ENCODE results near the gene KIRREL1. TPM values are rescaled to one million over a fixed set of nuclear protein-coding genes. Genes with fewer than 3 reads are reported as not detected.

KIRREL1 gene
- total and polyA plus RNA-seq, 2 of the 13 experiments (the other 11 are each of a cell fraction or from before 2014, with no cell fraction given) = 0.02 to 0.03 TPM

DNA sequence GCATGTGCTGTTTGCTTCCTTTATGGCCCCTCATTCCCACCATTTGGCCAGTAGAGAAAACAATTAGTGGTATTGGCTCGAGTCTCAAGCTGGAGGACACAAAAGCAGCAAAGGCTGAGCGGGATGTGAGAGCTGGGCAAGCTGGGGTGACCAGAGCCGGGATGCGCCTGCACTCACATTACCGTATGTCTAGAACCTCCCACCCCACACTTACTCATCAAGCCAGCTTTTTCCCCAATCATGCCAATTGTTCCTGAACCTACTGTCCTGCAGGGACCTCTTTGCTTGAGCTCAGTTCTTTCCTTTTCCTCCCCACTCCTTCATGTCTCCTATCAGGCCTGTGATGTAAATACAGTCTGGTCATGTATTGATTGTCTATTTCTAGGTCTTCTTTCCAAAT is 45.9 kb downstream of the KIRREL1 start:
- BruUV-seq (replicated peaks) = no TSS peak
- ChIA-PET CTCF (ENCODE audit: low intra/inter-chr PET ratio, low total read pairs) (no interaction called here), POLR2A (no interaction called here)
- no peak for FAIRE-seq
- H3K79me2 ChIP-seq (ENCODE audit: insufficient read depth, low read length) = no peaks in the 10 kb centered on the region
- no peaks in the 10 kb centered on the region for H4K20me1 ChIP-seq (ENCODE audit: insufficient read depth, low read length)
- intact Hi-C loops (cut with micrococcal nuclease; ENCODE audit: unreplicated experiment) (no loop called here), in situ Hi-C loops (cut with HindIII; ENCODE audit: extremely low pct_ligation_motif_present, low pct_unique_long_range_greater_than_20kb) (no loop called here)
- H3K4me3 ChIP-seq (replicated peaks in 1 of 3; ENCODE audit: insufficient read depth in 1 of 3, low read depth in 2 of 3, low read length in 3 of 3) = no peak overlapping the region
- no peak for ATAC-seq
- no peaks in the 10 kb centered on the region for H3K9me3 ChIP-seq (ENCODE audit: low read length)
- no peak overlapping the region for H3K9ac ChIP-seq (ENCODE audit: insufficient read depth, low read depth, low read length)
- H3K27me3 ChIP-seq (ENCODE audit: control insufficient read depth in 1 of 2, insufficient read depth in 2 of 2, low read length in 2 of 2) = no peaks in the 10 kb centered on the region
- no peak overlapping the region for H3K4me2 ChIP-seq (ENCODE audit: low read depth, low read length)
- no peak overlapping the region for H2AFZ ChIP-seq (ENCODE audit: low read length)
- DNase-seq (ENCODE audit: low spot score) = no peak
- no peaks in the 10 kb centered on the region for H3K4me1 ChIP-seq (ENCODE audit: insufficient read depth, low read length)
- H3K27ac ChIP-seq (ENCODE audit: extremely low read length, insufficient read depth, low read length) = no peak overlapping the region
- whole genome bisulfite sequencing (ENCODE audit: low lambda C conversion rate) = 26% methylated on average over 5 of the region's 5 CpGs
- no peaks in the 10 kb centered on the region for H3K36me3 ChIP-seq (replicated peaks in 1 of 2; ENCODE audit: control insufficient read depth in 1 of 2, insufficient read depth in 2 of 2, low read length in 2 of 2)
- no peak for TF ChIP-seq ZNF33B (CRISPR knock-in tag; IDR thresholded peaks at IDR 0.05)
- TF ChIP-seq SOX13 (IDR thresholded peaks at IDR 0.05) = no peak
- no peak for TF ChIP-seq SOX13 (CRISPR knock-in tag; conservative IDR thresholded peaks at IDR 0.05 in 1 of 2, IDR thresholded peaks at IDR 0.05 in 1 of 2)
- no peak for TF ChIP-seq ZNF652 (CRISPR knock-in tag; IDR thresholded peaks at IDR 0.05; ENCODE audit: borderline replicate concordance, low read depth)
- no peak for TF ChIP-seq USF2 (IDR thresholded peaks at IDR 0.05; ENCODE audit: low read depth, low read length)
- TF ChIP-seq USF2 (CRISPR knock-in tag; IDR thresholded peaks at IDR 0.05; ENCODE audit: borderline replicate concordance) = no peak
- no peak for TF ChIP-seq ZNF792 (CRISPR knock-in tag; IDR thresholded peaks at IDR 0.05)
- no peak for TF ChIP-seq KDM4B (CRISPR knock-in tag; IDR thresholded peaks at IDR 0.05)
- no peak for TF ChIP-seq MED1 (CRISPR knock-in tag; IDR thresholded peaks at IDR 0.05)
- TF ChIP-seq MLXIP (CRISPR knock-in tag; IDR thresholded peaks at IDR 0.05; ENCODE audit: borderline replicate concordance) = no peak
- TF ChIP-seq KDM2A (CRISPR knock-in tag; IDR thresholded peaks at IDR 0.05; ENCODE audit: borderline replicate concordance, low read depth) = no peak
- TF ChIP-seq, protein P1, sequence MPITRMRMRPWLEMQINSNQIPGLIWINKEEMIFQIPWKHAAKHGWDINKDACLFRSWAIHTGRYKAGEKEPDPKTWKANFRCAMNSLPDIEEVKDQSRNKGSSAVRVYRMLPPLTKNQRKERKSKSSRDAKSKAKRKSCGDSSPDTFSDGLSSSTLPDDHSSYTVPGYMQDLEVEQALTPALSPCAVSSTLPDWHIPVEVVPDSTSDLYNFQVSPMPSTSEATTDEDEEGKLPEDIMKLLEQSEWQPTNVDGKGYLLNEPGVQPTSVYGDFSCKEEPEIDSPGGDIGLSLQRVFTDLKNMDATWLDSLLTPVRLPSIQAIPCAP (CRISPR knock-in tag; IDR thresholded peaks at IDR 0.05; ENCODE audit: low read depth) = no peak
- TF ChIP-seq, protein P2, sequence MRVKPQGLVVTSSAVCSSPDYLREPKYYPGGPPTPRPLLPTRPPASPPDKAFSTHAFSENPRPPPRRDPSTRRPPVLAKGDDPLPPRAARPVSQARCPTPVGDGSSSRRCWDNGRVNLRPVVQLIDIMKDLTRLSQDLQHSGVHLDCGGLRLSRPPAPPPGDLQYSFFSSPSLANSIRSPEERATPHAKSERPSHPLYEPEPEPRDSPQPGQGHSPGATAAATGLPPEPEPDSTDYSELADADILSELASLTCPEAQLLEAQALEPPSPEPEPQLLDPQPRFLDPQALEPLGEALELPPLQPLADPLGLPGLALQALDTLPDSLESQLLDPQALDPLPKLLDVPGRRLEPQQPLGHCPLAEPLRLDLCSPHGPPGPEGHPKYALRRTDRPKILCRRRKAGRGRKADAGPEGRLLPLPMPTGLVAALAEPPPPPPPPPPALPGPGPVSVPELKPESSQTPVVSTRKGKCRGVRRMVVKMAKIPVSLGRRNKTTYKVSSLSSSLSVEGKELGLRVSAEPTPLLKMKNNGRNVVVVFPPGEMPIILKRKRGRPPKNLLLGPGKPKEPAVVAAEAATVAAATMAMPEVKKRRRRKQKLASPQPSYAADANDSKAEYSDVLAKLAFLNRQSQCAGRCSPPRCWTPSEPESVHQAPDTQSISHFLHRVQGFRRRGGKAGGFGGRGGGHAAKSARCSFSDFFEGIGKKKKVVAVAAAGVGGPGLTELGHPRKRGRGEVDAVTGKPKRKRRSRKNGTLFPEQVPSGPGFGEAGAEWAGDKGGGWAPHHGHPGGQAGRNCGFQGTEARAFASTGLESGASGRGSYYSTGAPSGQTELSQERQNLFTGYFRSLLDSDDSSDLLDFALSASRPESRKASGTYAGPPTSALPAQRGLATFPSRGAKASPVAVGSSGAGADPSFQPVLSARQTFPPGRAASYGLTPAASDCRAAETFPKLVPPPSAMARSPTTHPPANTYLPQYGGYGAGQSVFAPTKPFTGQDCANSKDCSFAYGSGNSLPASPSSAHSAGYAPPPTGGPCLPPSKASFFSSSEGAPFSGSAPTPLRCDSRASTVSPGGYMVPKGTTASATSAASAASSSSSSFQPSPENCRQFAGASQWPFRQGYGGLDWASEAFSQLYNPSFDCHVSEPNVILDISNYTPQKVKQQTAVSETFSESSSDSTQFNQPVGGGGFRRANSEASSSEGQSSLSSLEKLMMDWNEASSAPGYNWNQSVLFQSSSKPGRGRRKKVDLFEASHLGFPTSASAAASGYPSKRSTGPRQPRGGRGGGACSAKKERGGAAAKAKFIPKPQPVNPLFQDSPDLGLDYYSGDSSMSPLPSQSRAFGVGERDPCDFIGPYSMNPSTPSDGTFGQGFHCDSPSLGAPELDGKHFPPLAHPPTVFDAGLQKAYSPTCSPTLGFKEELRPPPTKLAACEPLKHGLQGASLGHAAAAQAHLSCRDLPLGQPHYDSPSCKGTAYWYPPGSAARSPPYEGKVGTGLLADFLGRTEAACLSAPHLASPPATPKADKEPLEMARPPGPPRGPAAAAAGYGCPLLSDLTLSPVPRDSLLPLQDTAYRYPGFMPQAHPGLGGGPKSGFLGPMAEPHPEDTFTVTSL (CRISPR knock-in tag; IDR thresholded peaks at IDR 0.05; ENCODE audit: borderline replicate concordance) = no peak
- no peak for TF ChIP-seq ZNF430 (CRISPR knock-in tag; IDR thresholded peaks at IDR 0.05)
- TF ChIP-seq ZBTB1 (CRISPR knock-in tag; IDR thresholded peaks at IDR 0.05; ENCODE audit: borderline replicate concordance) = no peak

Measured in HepG2 (cell line).